Neural progenitor cell (in vitro differentiated cells): ENCODE results near the gene WWOX. TPM values are rescaled to one million over a fixed set of nuclear protein-coding genes. Genes with fewer than 3 reads are reported as not detected.

ENCODE experiments used
- DNase-seq: peaks from one replicate; pipeline ENCODE4 v3.0.0-alpha.2; 2016; ENCODE audit warnings: low spot score
- H2AFZ ChIP-seq: fragments of 200-600 bp; sonication (generic); replicated peaks from 2 replicates; pipeline ENCODE4 v1.6.1; 2016; ENCODE audit warnings: antibody characterized with exemption
- H3F3A ChIP-seq: fragments of 200-600 bp; sonication (generic); 2 replicates; pipeline ENCODE4 v1.6.1; 2016; ENCODE audit warnings: antibody characterized with exemption, low read depth
- H3K27ac ChIP-seq: fragments of 200-600 bp; sonication (generic); 2 replicates; pipeline ENCODE4 v1.5.1; 2016; ENCODE audit warnings: mild to moderate bottlenecking
- H3K27me3 ChIP-seq: fragments of 200-600 bp; sonication (generic); 2 replicates; pipeline ENCODE4 v1.6.1; 2016; ENCODE audit warnings: mild to moderate bottlenecking, moderate library complexity
- H3K36me3 ChIP-seq: fragments of 200-600 bp; sonication (generic); 2 replicates; pipeline ENCODE4 v1.5.1; 2016
- H3K4me1 ChIP-seq: fragments of 200-600 bp; sonication (generic); 2 replicates; pipeline ENCODE4 v1.6.1; 2016; ENCODE audit warnings: mixed run types
- H3K4me2 ChIP-seq: fragments of 200-600 bp; sonication (generic); 2 replicates; pipeline ENCODE4 v1.6.1; 2016
- H3K4me3 ChIP-seq: fragments of 200-600 bp; sonication (generic); 2 replicates; pipeline ENCODE4 v1.5.1; 2016
- H3K79me2 ChIP-seq: fragments of 200-600 bp; sonication (generic); 2 replicates; pipeline ENCODE4 v1.6.1; 2016; ENCODE audit warnings: low read depth
- H3K9ac ChIP-seq: fragments of 200-600 bp; sonication (generic); 2 replicates; pipeline ENCODE4 v1.6.1; 2016
- H3K9me3 ChIP-seq: fragments of 200-600 bp; sonication (generic); 2 replicates; pipeline ENCODE4 v1.5.1; 2016; ENCODE audit warnings: low read depth
- H4K20me1 ChIP-seq: fragments of 200-600 bp; sonication (generic); 2 replicates; pipeline ENCODE4 v1.6.1; 2016; ENCODE audit warnings: low read depth
- H3K27ac Mint-ChIP-seq: 3 replicates; pipeline ENCODE4 v1.8.0; 2021; ENCODE audit warnings: mixed read lengths
- H3K27me3 Mint-ChIP-seq: 2 replicates; pipeline ENCODE4 v1.8.0; 2022; ENCODE audit warnings: low read depth, mild to moderate bottlenecking, inconsistent platforms, moderate library complexity, mixed read lengths; ENCODE audit not compliant: insufficient read depth
- H3K36me3 Mint-ChIP-seq: 3 replicates; pipeline ENCODE4 v1.8.0; 2021; ENCODE audit warnings: mixed read lengths
- H3K4me1 Mint-ChIP-seq: 3 replicates; pipeline ENCODE4 v1.8.0; 2021; ENCODE audit warnings: mixed read lengths
- H3K4me3 Mint-ChIP-seq: 3 replicates; pipeline ENCODE4 v1.8.0; 2021; ENCODE audit warnings: mild to moderate bottlenecking, moderate library complexity, mixed read lengths
- H3K9me3 Mint-ChIP-seq: 3 replicates; pipeline ENCODE4 v1.8.0; 2020; ENCODE audit warnings: mixed read lengths
- CTCF ChIP-seq: fragments of 200-600 bp; sonication (generic); IDR thresholded peaks from 2 replicates; pipeline ENCODE4 v1.5.1; 2017; ENCODE audit warnings: antibody characterized with exemption, mild to moderate bottlenecking
- EZH2 ChIP-seq: fragments of 200-600 bp; sonication (generic); IDR thresholded peaks from 2 replicates; pipeline ENCODE4 v1.6.1; 2017; ENCODE audit warnings: antibody characterized with exemption, mild to moderate bottlenecking, moderate library complexity
- EZH2phosphoT487 ChIP-seq: fragments of 200-600 bp; sonication (generic); IDR thresholded peaks from 2 replicates; pipeline ENCODE4 v1.6.1; 2017; ENCODE audit warnings: antibody characterized with exemption
- total RNA-seq: library from RNA; depleted of rRNA; stranded (reverse); fragments of >200 nt; gene quantifications from 2 replicates; pipeline ENCODE4 v1.2.3, GENCODE V29; 2015; ENCODE audit warnings: low replicate concordance

WWOX gene
- total RNA-seq, 1 donor from 2014 or later = 63.7 TPM

- H3K79me2 ChIP-seq = no peaks in the 10 kb centered on the region
- no peaks in the 10 kb centered on the region for H4K20me1 ChIP-seq
- no peak overlapping the region for H3K4me2 ChIP-seq
- H3F3A ChIP-seq = peaks cover 8% of the 10 kb centered on the region
- H3K9me3 Mint-ChIP-seq = no peaks in the 10 kb centered on the region
- H2AFZ ChIP-seq = no peak overlapping the region
- H3K4me1 Mint-ChIP-seq = peaks cover 14% of the 10 kb centered on the region
- H3K9ac ChIP-seq = no peak overlapping the region
- H3K36me3 ChIP-seq = no peaks in the 10 kb centered on the region
- no peaks in the 10 kb centered on the region for H3K27me3 ChIP-seq
- peaks cover 3% of the 10 kb centered on the region for H3K27me3 Mint-ChIP-seq
- no peaks in the 10 kb centered on the region for H3K9me3 ChIP-seq
- DNase-seq = no peak
- H3K27ac ChIP-seq = no peak overlapping the region
- H3K36me3 Mint-ChIP-seq = no peaks in the 10 kb centered on the region
- H3K4me3 ChIP-seq = no peak overlapping the region
- TF ChIP-seq CTCF (no peak), EZH2phosphoT487 (no peak), EZH2 (no peak)
- no peak overlapping the region for H3K27ac Mint-ChIP-seq
- H3K4me3 Mint-ChIP-seq = no peak overlapping the region
- H3K4me1 ChIP-seq = peaks cover 21% of the 10 kb centered on the region
Measured at GRCh38 chr16:79042141-79042540, 942.7 kb downstream of the WWOX start.

GRCh38 chr16:79042886-79043285 lies 943.4 kb downstream of the WWOX start:
- H3K36me3 Mint-ChIP-seq = no peaks in the 10 kb centered on the region
- H3K79me2 ChIP-seq = no peaks in the 10 kb centered on the region
- DNase-seq = no peak
- no peaks in the 10 kb centered on the region for H3K36me3 ChIP-seq
- H3K4me3 Mint-ChIP-seq = no peak overlapping the region
- no peak overlapping the region for H3K27ac Mint-ChIP-seq
- no peaks in the 10 kb centered on the region for H4K20me1 ChIP-seq
- H3K27me3 Mint-ChIP-seq = peaks cover 3% of the 10 kb centered on the region
- peaks cover 8% of the 10 kb centered on the region for H3F3A ChIP-seq
- H3K4me3 ChIP-seq = no peak overlapping the region
- H3K4me1 ChIP-seq = peaks cover 18% of the 10 kb centered on the region
- no peak overlapping the region for H3K4me2 ChIP-seq
- H3K4me1 Mint-ChIP-seq = peaks cover 7% of the 10 kb centered on the region
- H2AFZ ChIP-seq = no peak overlapping the region
- H3K9me3 Mint-ChIP-seq = no peaks in the 10 kb centered on the region
- no peak for TF ChIP-seq CTCF
- TF ChIP-seq EZH2phosphoT487 = no peak
- no peak for TF ChIP-seq EZH2
- no peak overlapping the region for H3K9ac ChIP-seq
- no peaks in the 10 kb centered on the region for H3K9me3 ChIP-seq
- no peak overlapping the region for H3K27ac ChIP-seq
- no peaks in the 10 kb centered on the region for H3K27me3 ChIP-seq

GRCh38 chr16:79045191-79045590 lies 945.7 kb downstream of the WWOX start:
- no peak overlapping the region for H3K4me3 Mint-ChIP-seq
- Histone ChIP-seq H3K9me3 (no peaks in the 10 kb centered on the region), H3K27ac (no peak overlapping the region), H3K4me2 (no peak overlapping the region), H3K4me3 (no peak overlapping the region), H3K9ac (no peak overlapping the region), H3F3A (peaks cover 8% of the 10 kb centered on the region), H3K4me1 (peaks cover 16% of the 10 kb centered on the region), H3K36me3 (no peaks in the 10 kb centered on the region), H3K27me3 (no peaks in the 10 kb centered on the region), H2AFZ (no peak overlapping the region), H3K79me2 (no peaks in the 10 kb centered on the region), H4K20me1 (no peaks in the 10 kb centered on the region)
- H3K36me3 Mint-ChIP-seq = no peaks in the 10 kb centered on the region
- no peak for TF ChIP-seq CTCF
- no peak for TF ChIP-seq EZH2phosphoT487
- TF ChIP-seq EZH2 = no peak
- H3K9me3 Mint-ChIP-seq = no peaks in the 10 kb centered on the region
- peaks cover 9% of the 10 kb centered on the region for H3K4me1 Mint-ChIP-seq
- no peak for DNase-seq
- H3K27me3 Mint-ChIP-seq = no peaks in the 10 kb centered on the region
- no peak overlapping the region for H3K27ac Mint-ChIP-seq
